Activated T-helper 17 cell treated with anti-CD3 and anti-CD28 coated beads, Interleukin-2, amount 50 U/mL, for 72 hours (primary cell): ENCODE measurements around the gene TIAL1. TPM values are rescaled to one million over a fixed set of nuclear protein-coding genes. Genes with fewer than 3 reads are reported as not detected.

Experiments
- total RNA-seq, 2 donors: library from RNA; stranded (reverse); gene quantifications; one replicate each; pipeline ENCODE4 v1.2.3, GENCODE V29; 2022

Gene TIAL1
- total RNA-seq, 2 donors from 2014 or later: 195 to 202 TPM

Other genes with a start within 250 kb of the TIAL1 start
- 10 to 100 TPM; 85.2 to 87.7 TPM for gene RGS10, start 54.2 kb downstream of the TIAL1 start, total RNA-seq
- gene BAG3, start 54.4 kb upstream of the TIAL1 start, total RNA-seq: 10 to 100 TPM; 24.7 to 26.6 TPM
- gene INPP5F, start 129.1 kb upstream of the TIAL1 start, total RNA-seq: 10 to 100 TPM; 12.4 to 26.3 TPM